GM10248 (cell line): Measurements from ENCODE around the gene CHMP4B.

Experiments used
- CTCF ChIA-PET: fragments of 300-600 bp; sonication (Branson Sonifier 250); formaldehyde crosslinking; extraction: SDS; loops from one replicate; lab custom pipeline; 2021; ENCODE audit warnings: antibody characterized with exemption; lab: Yijun Ruan, JAX
- POLR2A ChIA-PET: fragments of 350-650 bp; sonication (Branson Sonifier 250); formaldehyde crosslinking; extraction: SDS; loops from one replicate; lab custom pipeline; 2020; ENCODE audit warnings: antibody characterized with exemption; lab: Yijun Ruan, JAX
- DNase-seq: peaks from one replicate; pipeline ENCODE4 v3.0.0; 2012; ENCODE audit errors: extremely low spot score
- CTCF ChIP-seq: IDR thresholded peaks from 2 replicates; pipeline ENCODE4 v1.5.1; 2012; ENCODE audit warnings: mild to moderate bottlenecking, low read depth; ENCODE audit errors: extremely low read depth, missing control alignments, control extremely low read depth

The CHMP4B gene

GRCh38 chr20:33798444-33798843 lies 12.7 kb upstream of the CHMP4B start:
- POLR2A ChIA-PET: no interaction called here

GRCh38 chr20:33803921-33804337 lies 7.2 kb upstream of the CHMP4B start:
- ChIA-PET CTCF (interaction anchor here (1.0 to 1.4 kb wide), 2 partner anchors 10 to 12 kb away, joined by 4 read pairs; no protein-coding TSS in a partner anchor), POLR2A (no interaction called here)
- TF ChIP-seq CTCF: no peak
- no peak for DNase-seq

More at GRCh38 chr20:33798444-33798843, 12.7 kb upstream of the CHMP4B start:
- no peak for TF ChIP-seq CTCF
- CTCF ChIA-PET: interaction anchor here (0.9 to 1.9 kb wide), 3 partner anchors 9 to 13 kb away, joined by 4 to 7 read pairs (median 5); partner anchors contain the start of gene CHMP4B
- no peak for DNase-seq

GRCh38 chr20:33808388-33808787 lies 2.8 kb upstream of the CHMP4B start:
- POLR2A ChIA-PET: no interaction called here
- TF ChIP-seq CTCF: no peak
- DNase-seq: no peak
- CTCF ChIA-PET: interaction anchor here (2.2 kb wide), 1 partner anchor 16 kb away, joined by 10 read pairs; no protein-coding TSS in a partner anchor

- ChIA-PET CTCF (interaction anchor here (1.0 to 2.3 kb wide), 8 partner anchors 9 to 350 kb away, joined by 3 to 10 read pairs (median 4); no protein-coding TSS in a partner anchor), POLR2A (no interaction called here)
- TF ChIP-seq CTCF: no peak
- DNase-seq: no peak
Observed at GRCh38 chr20:33810259-33810658, 889 bp upstream of the CHMP4B start.

- ChIA-PET POLR2A (interaction anchor here (1.3 kb wide), 1 partner anchor 10 kb away, joined by 6 read pairs; no protein-coding TSS in a partner anchor), CTCF (interaction anchor here (1.4 to 3.7 kb wide), 6 partner anchors 11 to 351 kb away, joined by 3 to 19 read pairs (median 6); no protein-coding TSS in a partner anchor)
- TF ChIP-seq CTCF: no peak
- DNase-seq: peak; percentile 51
Observed at GRCh38 chr20:33811776-33812151, 616 bp downstream of the CHMP4B start.

GRCh38 chr20:33812152-33812849 lies 1.2 kb downstream of the CHMP4B start:
- ChIA-PET CTCF (interaction anchor here (1.4 to 3.7 kb wide), 4 partner anchors 9 to 20 kb away, joined by 3 to 19 read pairs (median 6); no protein-coding TSS in a partner anchor), POLR2A (interaction anchor here (0.5 to 1.2 kb wide), 2 partner anchors 17 to 148 kb away, joined by 4 to 8 read pairs; no protein-coding TSS in a partner anchor)
- DNase-seq: no peak
- TF ChIP-seq CTCF: no peak
